Measurements from ENCODE around the gene DAZAP2.
"Not testable (repeated sequence)": the region's sequence is repeated elsewhere in the genome, so short reads cannot be mapped to it uniquely, and the experiment has no call there.

DAZAP2 gene

DNA sequence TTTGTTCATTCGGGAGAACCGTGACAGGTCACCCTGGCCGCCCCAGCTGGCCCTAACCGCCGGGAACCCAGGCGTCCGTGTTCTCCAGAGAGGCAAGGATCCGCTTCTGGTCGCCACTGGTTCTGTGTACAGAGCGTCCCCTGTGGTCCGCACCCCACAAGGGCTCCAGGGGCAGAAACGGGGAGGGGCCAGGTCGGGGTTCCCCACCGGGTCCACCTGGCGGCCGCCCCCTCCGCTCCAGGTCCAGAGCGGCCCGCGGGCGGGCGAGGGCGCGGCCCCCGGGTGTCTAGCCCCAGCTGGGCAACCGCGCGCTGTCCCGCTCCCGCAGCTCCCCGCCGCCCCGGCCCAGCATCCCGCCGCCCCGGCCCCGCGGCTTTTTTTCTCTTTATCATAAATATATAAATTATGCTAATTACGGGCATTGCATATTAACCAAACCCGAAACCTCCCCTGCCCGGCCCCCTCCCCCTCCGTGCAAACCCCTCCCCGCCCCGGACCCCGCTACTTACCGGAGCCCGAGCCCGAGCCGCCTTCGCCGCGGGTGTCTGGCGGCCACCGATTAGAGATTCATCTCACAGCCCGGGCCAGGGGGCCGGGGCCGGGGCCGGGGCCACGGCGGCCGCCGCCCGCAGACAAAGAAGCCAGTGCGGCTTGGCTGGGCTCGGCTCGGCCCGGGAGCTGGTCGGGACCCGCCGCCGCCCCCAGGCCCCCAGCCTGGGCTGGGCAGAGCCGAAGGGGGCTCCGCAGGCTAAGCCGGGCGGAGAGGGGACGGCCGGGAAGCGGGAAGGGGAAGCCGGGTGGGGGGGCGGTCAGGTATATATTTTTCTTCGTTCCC is 21.3 kb upstream of the DAZAP2 start:
- no peak for DNase-seq

DNA sequence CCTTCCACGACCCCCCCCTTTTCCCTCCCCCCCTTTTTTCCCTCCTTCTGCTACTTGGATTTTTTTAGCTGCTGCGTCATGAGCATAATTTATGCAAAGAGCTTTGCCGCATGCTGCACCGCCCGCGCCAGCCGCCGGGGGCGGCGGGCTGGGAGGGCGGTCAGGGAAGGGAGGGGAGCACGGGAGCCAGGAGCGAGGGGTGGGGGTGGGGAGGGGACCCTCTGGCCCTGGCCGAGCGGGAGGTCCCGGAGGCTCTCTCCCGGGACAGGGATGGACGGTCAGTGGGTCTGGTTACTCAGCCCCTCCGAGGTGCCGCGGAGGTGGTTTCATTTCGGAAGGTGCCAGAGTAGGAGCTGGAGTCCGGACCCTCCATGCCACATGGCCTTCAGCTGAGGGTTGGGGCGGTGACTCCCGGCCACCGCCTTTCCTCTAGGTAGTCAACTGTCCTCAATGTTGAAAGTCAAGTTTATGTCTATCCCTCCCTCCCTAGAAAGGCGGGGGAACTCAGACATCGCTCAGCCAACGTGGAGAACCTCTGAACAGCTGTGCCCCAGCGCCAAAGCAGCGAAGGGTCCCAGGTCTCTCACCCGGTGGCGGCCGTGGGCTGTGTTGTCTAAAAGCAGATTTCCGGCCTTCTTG is 20.5 kb upstream of the DAZAP2 start, which contains the start of gene POU6F1:
Gene POU6F1 (minus strand): TSS at position 95 of the 639 bp plus-strand sequence. CDS start 11,226 bp downstream, outside the sequence.
- DNase-seq, result peak; percentile 38 to 56

DNA sequence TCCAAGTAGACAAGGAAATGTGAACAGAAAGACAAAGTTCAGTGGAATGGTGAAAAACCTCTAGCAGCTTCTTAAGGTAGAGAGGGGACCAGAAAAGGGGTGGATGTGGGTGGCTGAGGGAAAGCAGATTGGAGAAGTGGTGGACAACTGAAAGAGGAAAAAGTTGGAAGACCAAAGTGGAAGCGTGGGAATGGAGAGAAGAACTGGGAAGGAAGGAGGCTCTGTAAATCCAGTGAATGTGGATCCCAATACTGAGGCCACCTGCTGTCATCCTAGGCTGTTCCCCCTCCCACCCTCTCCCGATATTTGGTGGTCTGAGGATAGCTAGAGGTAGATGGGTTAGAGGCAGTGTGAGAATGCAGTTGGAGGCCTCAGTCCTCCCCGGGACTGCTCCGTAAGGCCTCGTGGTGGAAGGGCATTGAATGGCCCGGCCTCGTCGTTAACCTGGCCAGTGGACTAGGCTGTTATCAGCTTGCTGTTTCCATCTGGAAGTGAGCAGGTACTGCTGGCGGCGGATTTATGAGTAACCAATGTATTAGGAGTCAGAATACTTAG is 19.9 kb upstream of the DAZAP2 start:
- no peak for DNase-seq

DNA sequence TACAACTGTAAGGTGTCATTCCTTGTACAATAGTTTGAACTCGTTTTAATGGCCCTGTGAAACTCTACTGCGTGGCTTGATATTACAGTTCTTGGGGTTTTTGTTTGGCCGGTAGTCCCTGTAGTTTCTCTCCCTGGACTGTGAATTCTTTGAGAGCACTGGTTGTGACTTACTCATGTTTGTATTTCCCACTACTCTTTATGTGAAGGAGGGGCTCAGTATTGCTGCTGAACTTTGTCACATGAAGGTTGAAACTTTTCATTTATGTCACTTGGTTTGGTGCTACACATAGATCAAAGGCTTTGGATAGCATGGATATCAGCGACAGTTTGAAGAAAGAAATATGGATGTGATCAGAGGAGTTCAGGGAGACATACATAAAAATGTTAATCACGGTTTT is 19.3 kb upstream of the DAZAP2 start:
- no peak for DNase-seq

GRCh38 chr12:51219857-51220256 is 18.8 kb upstream of the DAZAP2 start:
- not testable (repeated sequence) for DNase-seq

- no peak for DNase-seq
These were observed 16.2 kb upstream of the DAZAP2 start for GRCh38 chr12:51222461-51222860.

- no peak for DNase-seq
These were observed 14.0 kb upstream of the DAZAP2 start for GRCh38 chr12:51224625-51225024.

GRCh38 chr12:51225234-51225633 is 13.4 kb upstream of the DAZAP2 start:
- DNase-seq, result no peak

DNA sequence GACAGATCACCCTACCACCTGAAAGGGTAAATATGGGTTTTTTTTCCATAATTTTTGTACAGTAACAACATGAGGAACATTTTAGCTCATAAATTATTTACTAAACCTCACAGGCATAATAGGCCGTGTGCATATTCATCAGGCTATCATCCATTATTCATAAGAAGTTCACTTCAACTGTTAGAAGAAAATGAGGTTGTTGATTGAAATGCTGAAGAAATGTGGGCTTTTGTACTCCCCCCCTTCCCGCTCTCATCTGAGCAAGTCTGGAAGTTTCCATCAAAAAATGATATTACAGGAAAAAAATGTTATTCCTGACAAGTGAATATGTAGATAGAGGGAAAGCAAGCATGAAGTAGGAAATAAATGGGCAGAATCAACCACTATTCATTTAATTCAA is 12.9 kb upstream of the DAZAP2 start:
- no peak for DNase-seq

GRCh38 chr12:51227112-51227511 is 11.5 kb upstream of the DAZAP2 start:
- DNase-seq, result not testable (repeated sequence)

DNA sequence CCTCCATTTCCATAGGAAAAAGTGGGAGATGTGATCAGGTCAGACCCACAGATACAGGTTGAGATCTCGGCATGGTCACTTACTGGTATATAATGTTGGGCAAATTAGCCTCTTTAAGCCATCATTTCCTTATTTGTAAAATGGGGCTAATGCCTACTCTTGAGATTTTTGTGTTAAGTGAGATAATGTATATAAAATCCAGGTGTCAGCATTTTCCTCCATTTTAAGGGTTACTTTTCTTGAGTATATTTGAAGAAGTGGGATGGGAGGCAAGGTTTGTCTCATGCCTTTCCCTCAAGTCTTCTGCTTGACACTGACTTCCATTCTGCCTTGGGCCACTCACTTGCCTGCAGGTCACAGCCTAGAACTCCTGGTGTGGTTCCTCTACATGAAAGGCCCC is 10.7 kb upstream of the DAZAP2 start:
- no peak for DNase-seq

DNA sequence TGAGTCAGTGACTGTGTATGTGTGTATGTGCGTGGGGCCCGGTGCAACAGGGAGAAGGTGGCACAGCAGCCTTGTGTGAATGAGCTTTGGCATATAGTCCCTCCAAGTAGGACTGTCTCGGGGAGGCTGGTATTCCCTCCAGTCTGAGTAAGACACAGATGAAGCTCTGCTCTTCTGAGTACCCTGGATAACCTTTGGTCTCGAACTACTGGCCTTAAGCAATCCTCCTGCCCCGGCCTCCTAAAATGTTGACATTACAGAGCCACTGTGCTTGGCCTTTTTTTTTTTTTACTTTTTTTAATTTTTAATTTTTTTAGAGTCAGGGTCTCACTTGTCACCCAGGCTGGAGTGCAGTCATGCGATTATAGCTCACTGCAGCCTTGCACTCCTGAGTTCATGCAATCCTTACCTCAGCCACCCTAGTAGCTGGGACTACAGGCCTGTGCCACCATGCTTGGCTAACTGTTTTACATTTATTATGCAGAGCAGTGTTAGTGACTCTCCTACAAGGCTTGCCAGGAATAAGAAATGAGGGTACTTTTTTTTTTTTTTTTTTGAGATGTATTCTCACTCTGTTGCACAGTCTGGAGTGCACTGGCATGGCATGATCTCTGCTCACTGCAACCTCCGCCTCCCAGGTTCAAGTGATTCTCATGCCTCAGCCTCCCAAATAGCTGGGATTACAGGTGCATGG is 9.4 kb upstream of the DAZAP2 start:
- DNase-seq, result no peak

GRCh38 chr12:51232642-51233041 is 6.0 kb upstream of the DAZAP2 start:
- DNase-seq, result no peak

DNA sequence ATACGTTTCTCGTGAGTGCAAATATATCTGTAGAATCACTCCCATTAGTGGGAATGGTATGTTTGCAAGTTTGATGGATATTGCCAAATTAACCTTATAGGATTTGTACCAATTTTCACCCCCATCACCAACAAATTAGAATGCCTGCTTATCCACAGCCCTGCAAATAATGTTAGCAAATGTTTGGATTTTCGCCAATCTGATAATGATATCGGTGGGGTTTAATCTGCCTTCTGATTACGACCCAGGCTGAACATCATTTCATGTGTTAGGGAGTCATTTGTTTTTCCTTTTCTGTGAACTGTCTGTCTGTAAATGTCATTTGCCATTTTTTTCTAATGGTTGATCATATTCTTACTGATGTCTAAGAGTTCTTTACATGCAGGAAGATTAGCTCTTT is 4.1 kb upstream of the DAZAP2 start:
- no peak for DNase-seq

DNA sequence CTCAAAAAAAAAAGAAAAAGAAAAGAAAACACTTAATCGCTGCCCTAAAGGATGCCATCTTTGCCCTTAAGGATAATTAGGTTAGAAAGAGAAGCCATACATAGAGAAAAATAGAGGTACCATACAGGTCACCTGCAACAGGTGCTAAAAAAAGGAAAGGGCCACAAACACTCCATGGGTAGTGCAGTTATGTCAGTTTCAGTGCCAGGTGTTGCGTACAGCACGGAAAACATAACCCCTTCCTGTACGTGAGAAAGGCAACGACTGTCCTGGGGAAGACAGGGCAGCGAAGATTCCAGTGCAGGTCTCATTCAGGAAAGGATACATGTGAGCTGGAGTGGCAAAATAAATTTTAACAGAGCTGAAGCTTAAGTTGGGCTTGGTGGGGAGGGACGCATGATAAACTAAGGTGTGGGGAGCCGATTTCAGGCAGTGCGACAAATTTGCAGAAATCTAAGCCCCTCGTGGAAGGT is 553 bp upstream of the DAZAP2 start:
- DNase-seq, result peak in 1 of 2 experiments; percentile 88

DNA sequence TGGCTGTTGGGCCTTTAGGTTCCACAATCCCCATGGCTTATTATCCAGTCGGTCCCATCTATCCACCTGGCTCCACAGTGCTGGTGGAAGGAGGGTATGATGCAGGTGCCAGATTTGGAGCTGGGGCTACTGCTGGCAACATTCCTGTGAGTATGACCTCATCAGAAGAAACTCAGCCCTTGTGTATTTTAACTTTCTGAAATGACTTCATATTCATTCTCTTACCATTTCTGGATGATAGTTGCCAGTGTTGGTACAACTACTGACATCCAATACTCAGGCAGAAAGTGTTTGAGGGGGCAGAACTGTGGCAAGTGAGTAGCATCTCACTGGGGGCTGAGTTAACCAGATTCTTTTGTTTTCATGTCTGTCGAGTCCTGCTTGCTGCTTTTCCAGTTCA is 2.3 kb downstream of the DAZAP2 start:
- no peak for DNase-seq

DNA sequence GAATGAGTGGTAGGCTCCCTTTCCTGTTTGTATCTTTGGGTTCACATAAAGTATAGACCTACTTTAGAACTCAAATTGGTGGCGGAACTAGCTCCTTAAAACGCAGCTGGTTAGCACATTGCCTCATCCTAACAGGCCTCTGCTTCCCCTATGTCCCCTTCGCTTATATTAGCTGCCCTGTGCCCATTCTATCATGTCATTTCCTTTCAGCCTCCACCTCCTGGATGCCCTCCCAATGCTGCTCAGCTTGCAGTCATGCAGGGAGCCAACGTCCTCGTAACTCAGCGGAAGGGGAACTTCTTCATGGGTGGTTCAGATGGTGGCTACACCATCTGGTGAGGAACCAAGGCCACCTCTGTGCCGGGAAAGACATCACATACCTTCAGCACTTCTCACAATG is 3.5 kb downstream of the DAZAP2 start:
- no peak for DNase-seq

DNA sequence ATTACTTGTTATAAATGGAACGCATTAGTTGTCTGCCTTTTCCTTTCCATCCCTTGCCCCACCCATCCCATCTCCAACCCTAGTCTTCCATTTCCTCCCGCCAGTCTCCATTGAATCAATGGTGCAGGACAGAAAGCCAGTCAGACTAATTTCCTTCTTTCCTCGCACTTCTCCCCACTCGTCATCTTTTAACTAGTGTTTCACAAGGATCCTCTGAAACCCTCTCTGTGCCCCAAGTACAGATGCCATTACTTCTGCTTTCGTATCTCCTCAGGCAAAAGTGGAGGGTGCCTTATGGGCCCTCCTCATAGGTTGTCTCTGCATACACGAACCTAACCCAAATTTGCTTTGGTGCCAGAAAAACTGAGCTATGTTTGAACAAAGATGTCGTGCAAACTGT is 4.2 kb downstream of the DAZAP2 start:
- no peak for DNase-seq

GRCh38 chr12:51244269-51244668 is 5.6 kb downstream of the DAZAP2 start:
- no peak for DNase-seq

DNA sequence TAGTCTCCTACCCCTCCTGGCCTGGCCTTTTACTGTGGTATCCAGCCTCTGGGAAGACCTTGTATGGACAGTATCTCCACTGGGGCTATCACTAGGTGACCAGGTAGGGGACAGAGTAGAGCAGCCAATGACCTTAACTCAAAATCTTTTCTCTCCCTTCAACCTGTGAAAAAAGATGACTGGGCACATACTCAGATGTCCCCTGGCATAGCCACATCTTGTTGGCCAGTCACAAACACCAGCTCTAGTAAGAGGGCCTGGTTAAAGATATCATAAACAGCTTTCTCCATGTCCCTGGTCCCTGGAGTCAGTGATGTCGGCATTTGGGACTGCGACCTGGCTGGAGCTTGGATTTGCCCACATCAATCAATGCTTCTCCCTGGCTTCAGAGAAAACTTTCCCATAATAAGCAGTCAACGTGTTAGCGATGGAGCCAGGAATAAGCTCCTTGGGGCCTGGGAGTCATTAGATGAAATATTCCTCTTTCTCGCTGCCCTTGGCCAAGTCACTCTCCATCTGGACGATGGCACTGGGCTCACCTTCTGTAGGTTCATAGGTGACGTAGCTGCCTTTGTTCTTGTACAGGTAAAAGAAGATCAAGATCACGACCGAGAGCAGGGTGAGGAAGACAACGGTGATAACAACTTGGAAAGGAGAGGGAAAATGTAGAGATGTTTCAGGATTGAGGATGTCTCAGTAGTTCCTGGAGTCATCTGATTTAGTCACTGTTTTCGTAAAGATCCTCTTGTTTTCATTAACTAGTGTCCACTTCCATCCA is 7.0 kb downstream of the DAZAP2 start:
- DNase-seq, result no peak

DNA sequence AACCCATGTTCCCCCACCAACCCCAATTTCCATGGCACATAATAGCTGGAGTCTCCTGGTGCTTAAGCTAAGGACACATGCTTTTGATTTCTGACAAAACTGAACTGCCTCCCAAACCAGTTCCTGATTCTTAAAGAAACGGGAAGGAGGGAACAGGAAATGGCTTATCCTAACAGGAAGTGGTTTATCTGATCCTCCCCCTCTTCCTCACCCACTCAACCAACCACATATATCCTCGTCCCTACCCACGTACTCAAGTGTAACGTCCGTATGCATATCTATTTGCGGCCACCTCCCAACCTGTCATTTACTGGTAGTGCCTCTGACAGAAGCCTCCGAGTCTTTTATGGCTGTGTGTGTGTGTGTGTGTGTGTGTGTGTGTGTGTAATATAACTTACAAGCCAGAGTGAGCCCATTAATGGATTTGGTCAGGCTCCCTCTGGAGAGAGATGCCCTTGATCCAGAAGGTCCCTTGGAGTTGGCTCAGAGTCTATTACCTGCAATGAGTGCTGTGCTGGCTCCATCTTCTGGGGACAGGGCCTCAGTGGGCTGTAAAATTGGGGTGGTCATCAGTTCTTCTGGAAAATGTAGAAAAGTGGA is 7.7 kb downstream of the DAZAP2 start:
- DNase-seq, result no peak
